Endothelial cell of umbilical vein (primary cell): ENCODE data around the gene GGA2. TPM values are rescaled to one million over a fixed set of nuclear protein-coding genes. Genes with fewer than 3 reads are reported as not detected.

Source experiments
- BruUV-seq: library from RNA; stranded (reverse); fragments of 400-500 nt; replicated peaks from 2 replicates; lab custom pipeline; 2021; lab: Mats Ljungman, UMichigan
- CTCF ChIA-PET: fragments of 300-600, 350-600 bp; sonication (Branson Sonifier 250); formaldehyde crosslinking; loops from one replicate; lab custom pipeline; 2021; ENCODE audit warnings: antibody characterized with exemption, inconsistent platforms; lab: Charles Lee
- POLR2A ChIA-PET: fragments of 300-600, 350-600 bp; sonication (Branson Sonifier 250); formaldehyde crosslinking; loops from one replicate; lab custom pipeline; 2021; ENCODE audit warnings: antibody characterized with exemption, inconsistent platforms; lab: Charles Lee
- DNase-seq: peaks from one replicate; pipeline ENCODE4 v3.0.0-alpha.2; 2011; ENCODE audit warnings: low read depth, low spot score
- FAIRE-seq: peaks from 2 replicates; lab custom pipeline; 2011; peaks lifted over from hg19 to GRCh38; lab: Jason Lieb, UNC
- H2AFZ ChIP-seq: 2 replicates; pipeline ENCODE4 v1.6.0; 2012; ENCODE audit warnings: low read depth, low read length, control low read depth, inconsistent platforms
- H3K27ac ChIP-seq: 2 replicates; pipeline ENCODE4 v1.5.1; 2011; ENCODE audit warnings: low read depth, mild to moderate bottlenecking, control low read depth, low read length, moderate library complexity; ENCODE audit not compliant: insufficient read depth
- H3K27me3 ChIP-seq, 2 experiments: 2 replicates each; pipeline versions ENCODE4 v1.6.0 to v1.6.1; 2011; ENCODE audit warnings: low read length in 2 of 2, mixed read lengths in 1 of 2; ENCODE audit not compliant: control insufficient read depth in 2 of 2, insufficient read depth in 2 of 2
- H3K36me3 ChIP-seq, 2 experiments: 2 replicates in 1 of 2; 3 replicates in 1 of 2; pipeline ENCODE4 v1.5.1; 2011; ENCODE audit warnings: low read length in 2 of 2, mild to moderate bottlenecking in 1 of 2, moderate library complexity in 1 of 2; ENCODE audit not compliant: control insufficient read depth in 2 of 2, insufficient read depth in 2 of 2; ENCODE audit errors: extremely low read depth in 1 of 2
- H3K4me1 ChIP-seq: 3 replicates; pipeline ENCODE4 v1.5.1; 2011; ENCODE audit warnings: mild to moderate bottlenecking, low read length; ENCODE audit not compliant: control insufficient read depth, insufficient read depth; ENCODE audit errors: extremely low read depth
- H3K4me2 ChIP-seq: 2 replicates; pipeline ENCODE4 v1.6.1; 2011; ENCODE audit warnings: low read length, control low read depth, mixed read lengths; ENCODE audit not compliant: insufficient read depth
- H3K4me3 ChIP-seq, 3 experiments: fragments of 200-600 bp in 1 of 3; sonication (generic), shearing (Covaris generic) in 1 of 3; replicated peaks in 1 of 3; 2 replicates each; pipeline ENCODE4 v1.5.1; 2011 to 2016; ENCODE audit warnings: control low read depth in 3 of 3, low read length in 3 of 3, mild to moderate bottlenecking in 2 of 3, inconsistent platforms in 1 of 3, low read depth in 1 of 3, moderate library complexity in 1 of 3; ENCODE audit not compliant: insufficient read depth in 1 of 3
- H3K79me2 ChIP-seq: 2 replicates; pipeline ENCODE4 v1.6.0; 2012; ENCODE audit warnings: low read length, inconsistent platforms; ENCODE audit not compliant: control insufficient read depth, insufficient read depth
- H3K9ac ChIP-seq: replicated peaks from 2 replicates; pipeline ENCODE3; 2011; ENCODE audit warnings: low read length, control low read depth; ENCODE audit not compliant: insufficient read depth; ENCODE audit errors: extremely low read depth
- H3K9me1 ChIP-seq: replicated peaks from 3 replicates; pipeline ENCODE4 v1.6.0; 2011; ENCODE audit warnings: mild to moderate bottlenecking, low read length; ENCODE audit not compliant: control insufficient read depth, insufficient read depth; ENCODE audit errors: extremely low read depth
- H3K9me3 ChIP-seq: replicated peaks from 2 replicates; pipeline ENCODE4 v1.5.1; 2012; ENCODE audit warnings: low read length, inconsistent platforms; ENCODE audit not compliant: control insufficient read depth, insufficient read depth
- H4K20me1 ChIP-seq: replicated peaks from 2 replicates; pipeline ENCODE3; 2011; ENCODE audit warnings: mild to moderate bottlenecking, low read length; ENCODE audit not compliant: control insufficient read depth, insufficient read depth; ENCODE audit errors: extremely low read depth
- CTCF ChIP-seq, 2 donors: IDR thresholded peaks; 1 replicate in 1 of 2; 2 replicates in 1 of 2; pipeline ENCODE4 v1.5.1; 2011; ENCODE audit warnings: low read length in 2 of 2, mild to moderate bottlenecking in 2 of 2, moderate library complexity in 2 of 2, control low read depth in 1 of 2, inconsistent platforms in 1 of 2, low read depth in 1 of 2; ENCODE audit not compliant: insufficient read depth in 1 of 2; ENCODE audit errors: extremely low read depth in 1 of 2
- EZH2 ChIP-seq: IDR thresholded peaks from 2 replicates; pipeline ENCODE4 v1.6.1; 2012; ENCODE audit warnings: borderline replicate concordance, low read depth, mild to moderate bottlenecking, moderate library complexity, low read length, inconsistent platforms; ENCODE audit not compliant: severe bottlenecking
- FOS ChIP-seq: IDR thresholded peaks from 2 replicates; pipeline ENCODE4 v1.6.1; 2011; ENCODE audit warnings: mild to moderate bottlenecking, low read length, moderate library complexity, borderline replicate concordance; ENCODE audit not compliant: insufficient read depth
- GATA2 ChIP-seq: IDR thresholded peaks from 2 replicates; pipeline ENCODE4 v1.7.0; 2011; ENCODE audit warnings: low read depth, mild to moderate bottlenecking, moderate library complexity, mixed read lengths, low read length; ENCODE audit not compliant: insufficient read length, insufficient read depth
- JUN ChIP-seq: IDR thresholded peaks from 2 replicates; pipeline ENCODE4 v1.6.1; 2011; ENCODE audit warnings: borderline replicate concordance, low read depth; ENCODE audit not compliant: insufficient read length, insufficient read depth
- MAX ChIP-seq: IDR thresholded peaks from 2 replicates; pipeline ENCODE4 v1.6.1; 2011; ENCODE audit not compliant: insufficient read depth, insufficient read length
- MYC ChIP-seq: IDR thresholded peaks from one replicate; pipeline ENCODE4 v1.6.1; 2011; ENCODE audit warnings: mild to moderate bottlenecking, low read depth, low read length
- POLR2A ChIP-seq: IDR thresholded peaks from 2 replicates; pipeline ENCODE4 v1.6.1; 2012; ENCODE audit warnings: low read depth, mild to moderate bottlenecking, control low read depth, low read length
- POLR2AphosphoS5 ChIP-seq: IDR thresholded peaks from 2 replicates; pipeline ENCODE4 v1.6.1; 2012; ENCODE audit warnings: low read depth, mild to moderate bottlenecking, control low read depth, low read length, moderate library complexity; ENCODE audit not compliant: insufficient read depth
- dilution Hi-C: fragments of 300-500 bp; cut with MboI; formaldehyde crosslinking; loops from one replicate; pipeline ENCODE4 v1.15.0; 2019; ENCODE audit warnings: low sequenced_read_pairs; ENCODE audit not compliant: extremely low pct_ligation_motif_present
- intact Hi-C: fragments of 100-400 bp; cut with micrococcal nuclease; formaldehyde crosslinking; loops from one replicate; pipeline ENCODE4 v1.10.0; 2022
- polyA plus RNA-seq, 4 experiments: library from polyadenylated mRNA; depleted of rRNA in 3 of 4; stranded (reverse) in 3 of 4; unstranded in 1 of 4; fragments of >200 nt; gene quantifications; 2 replicates each; pipeline versions ENCODE4 v1.2.1 to v1.2.3, GENCODE V29; 2011 to 2012; ENCODE audit warnings: missing spikeins in 1 of 4
- total RNA-seq: library from RNA; stranded (reverse); gene quantifications from 2 replicates; pipeline ENCODE4 v1.2.3, GENCODE V29; 2021

The GGA2 gene
- total and polyA plus RNA-seq, 2 donors (not counting 3 experiments of a cell fraction or from before 2014, with no cell fraction given), result 33.3 to 73.1 TPM

GRCh38 chr16:23509782-23510163, 521 bp downstream of the GGA2 start:
- CTCF ChIA-PET, result interaction anchor here (1.0 to 1.8 kb wide), 3 partner anchors 9 to 74 kb away, joined by 3 to 5 read pairs (median 3); no protein-coding TSS in a partner anchor
- Histone ChIP-seq H2AFZ (no peak overlapping the region), H3K4me2 (peak overlapping the region; percentile 89), H3K27me3 (no peaks in the 10 kb centered on the region), H3K36me3 (no peaks in the 10 kb centered on the region), H3K79me2 (peaks cover 46% of the 10 kb centered on the region), H3K9ac (peak overlapping the region; percentile 62), H3K9me3 (no peaks in the 10 kb centered on the region), H3K4me1 (peaks cover 6% of the 10 kb centered on the region), H4K20me1 (peaks cover 2% of the 10 kb centered on the region), H3K27ac (peak overlapping the region; percentile 27), H3K9me1 (no peaks in the 10 kb centered on the region), H3K4me3 (peak overlapping the region; percentile 4 to 69 (median 60))
- no peak for TF ChIP-seq EZH2
- peak; percentile 55 for TF ChIP-seq GATA2
- intact Hi-C loops (loop anchor here (1.0 kb wide), 3 partner anchors 17 to 132 kb away; partner anchors contain the start of genes DCTN5, EARS2, PALB2 and UBFD1), dilution Hi-C loops (no loop called here)
- FAIRE-seq, result peak; percentile 46
- POLR2A ChIA-PET, result interaction anchor here (1.4 kb wide), 1 partner anchor 18 kb away, joined by 3 read pairs; no protein-coding TSS in a partner anchor
- no TSS peak for BruUV-seq
- peak; percentile 42 for DNase-seq

GRCh38 chr16:23509441-23509754, 896 bp downstream of the GGA2 start:
- FAIRE-seq (no peak), DNase-seq (peak; percentile 31)
- Histone ChIP-seq H2AFZ (no peak overlapping the region), H3K4me3 (peak overlapping the region; percentile 4 to 69 (median 60)), H3K4me1 (peaks cover 9% of the 10 kb centered on the region), H3K27ac (no peak overlapping the region), H3K4me2 (peak overlapping the region; percentile 89), H3K36me3 (no peaks in the 10 kb centered on the region), H3K9me1 (no peaks in the 10 kb centered on the region), H3K9me3 (no peaks in the 10 kb centered on the region), H3K79me2 (peaks cover 47% of the 10 kb centered on the region), H4K20me1 (peaks cover 2% of the 10 kb centered on the region), H3K9ac (peak overlapping the region; percentile 62), H3K27me3 (no peaks in the 10 kb centered on the region)
- ChIA-PET POLR2A (no interaction called here), CTCF (interaction anchor here (1.0 to 1.8 kb wide), 4 partner anchors 9 to 74 kb away, joined by 3 to 12 read pairs (median 4); no protein-coding TSS in a partner anchor)
- BruUV-seq, result TSS peak; percentile 80
- dilution Hi-C loops (no loop called here), intact Hi-C loops (no loop called here)
- TF ChIP-seq POLR2AphosphoS5 (no peak), EZH2 (no peak), GATA2 (no peak), JUN (no peak), MAX (no peak), FOS (no peak), MYC (no peak), POLR2A (no peak), CTCF (IDR thresholded peaks at IDR 0.05; ENCODE audit: extremely low read depth in 1 of 2, insufficient read depth in 1 of 2, low read depth in 1 of 2, low read length in 2 of 2) (no peak)
